COLO829 (cell line): ENCODE measurements around the gene SLC6A1.

Experiments
- DNase-seq: peaks from one replicate; pipeline ENCODE4 v3.0.0; 2012; ENCODE audit warnings: low spot score

Gene SLC6A1

DNA sequence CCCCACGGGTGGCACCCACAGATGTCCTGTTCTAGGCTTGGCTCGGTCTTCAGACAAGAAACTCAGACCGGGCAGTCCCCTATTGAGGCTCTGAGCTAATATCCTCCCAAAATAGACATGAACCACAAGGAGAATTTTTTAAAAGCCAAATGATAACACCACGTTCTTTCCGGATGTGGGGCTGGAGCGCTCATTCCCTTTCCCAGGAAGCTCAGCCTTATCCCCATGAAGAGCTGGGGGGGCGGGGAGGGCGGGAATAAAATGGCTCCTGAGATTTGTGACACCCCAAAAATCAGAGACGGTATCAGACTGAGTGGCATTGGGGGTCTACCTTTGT lies 1.1 kb downstream of the SLC6A1 start:
- DNase-seq = no peak

GRCh38 chr3:10994306-10994705 lies 1.8 kb downstream of the SLC6A1 start:
- DNase-seq = no peak

DNA sequence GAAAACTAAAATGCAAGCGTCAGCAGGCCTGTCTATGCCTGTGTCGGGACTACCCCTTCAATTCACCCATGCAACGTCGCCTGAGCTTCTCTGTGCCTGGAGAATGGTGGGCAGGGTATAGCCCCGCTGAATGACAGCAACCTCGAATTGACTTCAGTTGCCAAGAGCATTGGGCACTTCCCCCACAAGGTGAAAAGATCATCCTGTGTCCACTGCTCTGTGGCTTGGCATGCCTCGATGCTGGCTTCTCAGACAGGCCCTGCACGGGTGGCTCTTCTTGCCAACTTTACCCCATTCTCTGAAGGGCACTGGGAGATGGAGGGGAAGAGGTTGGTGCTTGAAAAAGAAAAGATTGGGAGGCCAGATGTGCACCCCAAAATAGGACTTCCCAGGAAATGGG lies 3.3 kb downstream of the SLC6A1 start:
- DNase-seq = no peak

GRCh38 chr3:10996345-10997013 lies 3.9 kb downstream of the SLC6A1 start:
- DNase-seq = no peak

GRCh38 chr3:10997196-10997595 lies 4.6 kb downstream of the SLC6A1 start:
- no peak for DNase-seq

DNA sequence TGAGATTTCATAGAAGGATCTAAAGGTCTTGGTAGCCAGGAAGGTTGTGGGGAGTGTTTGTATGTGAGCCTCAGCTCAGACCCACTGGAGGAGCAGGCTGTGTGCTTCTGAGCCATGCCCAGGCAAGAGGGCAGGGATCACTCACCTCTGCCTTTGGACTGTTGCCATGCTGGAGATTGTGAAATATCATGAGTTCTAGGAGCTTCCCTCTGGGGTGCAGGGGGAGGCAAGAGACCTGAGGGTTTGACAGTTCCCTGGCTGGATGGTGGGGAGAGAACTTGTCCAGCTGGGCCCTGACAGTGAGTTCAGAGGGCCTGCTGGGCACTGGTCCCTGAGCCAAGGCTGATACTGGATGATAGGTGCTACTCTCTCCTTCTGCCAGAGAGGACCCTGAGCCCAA lies 6.0 kb downstream of the SLC6A1 start:
- no peak for DNase-seq

DNA sequence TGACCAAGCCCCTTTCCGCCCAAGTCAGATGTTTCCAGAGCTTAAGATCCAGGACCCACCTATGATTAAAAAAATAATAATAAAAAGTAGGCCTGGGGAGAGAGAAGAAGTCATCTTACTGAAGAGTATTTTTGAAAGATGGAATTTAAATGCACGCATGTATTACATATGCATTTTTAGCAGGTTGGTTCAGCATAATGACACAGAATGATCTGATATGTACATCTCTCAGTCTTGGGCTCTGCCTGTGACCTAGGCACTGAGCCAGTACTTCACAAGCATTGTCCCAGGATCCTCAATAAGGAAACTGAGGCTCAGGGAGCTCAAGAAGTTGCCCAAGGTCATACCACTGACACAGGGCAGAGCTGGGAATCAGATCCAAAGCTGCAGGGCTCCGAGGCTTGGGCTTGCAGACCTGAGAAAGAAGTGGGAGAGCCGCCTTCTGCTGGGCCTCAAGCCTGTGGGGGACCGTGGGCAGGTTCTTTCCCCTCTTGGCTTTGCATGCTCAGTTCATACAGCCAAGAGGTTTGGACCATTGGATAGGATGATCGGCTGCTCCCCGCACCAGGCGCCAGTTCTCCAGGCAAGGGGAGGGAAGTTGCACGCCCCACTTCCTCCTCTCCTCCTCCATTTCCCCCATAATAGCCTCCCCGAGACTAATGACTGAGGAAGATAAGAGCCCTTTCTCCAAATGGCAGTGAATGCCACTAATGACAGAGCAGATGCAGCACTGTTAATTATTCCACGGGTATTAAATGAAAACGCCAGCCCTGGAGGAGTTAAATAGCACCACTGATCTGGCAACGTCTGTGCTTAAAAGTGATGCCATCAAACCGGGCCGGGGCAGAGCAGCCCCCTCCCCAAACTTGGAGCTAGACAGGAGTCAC lies 6.9 kb downstream of the SLC6A1 start:
- DNase-seq = no peak

DNA sequence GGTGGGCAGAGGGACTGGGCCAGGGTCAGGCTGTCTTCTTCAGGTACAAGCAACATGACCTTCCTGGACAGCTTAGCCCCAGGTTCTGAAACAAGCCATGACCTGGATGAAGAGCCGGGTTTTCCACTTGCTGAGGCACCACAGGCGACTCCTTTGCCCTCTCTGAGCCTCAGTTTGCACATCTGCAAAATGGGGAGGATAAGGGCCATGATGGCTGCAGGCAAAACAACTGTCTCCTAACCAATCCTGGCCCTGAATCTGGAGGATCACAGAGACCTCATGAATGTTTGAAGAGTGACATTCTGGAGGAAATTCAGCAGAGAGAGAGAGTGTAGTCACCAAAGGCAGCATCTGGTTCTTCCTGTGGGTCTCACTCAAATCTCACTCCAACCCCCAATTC lies 8.0 kb downstream of the SLC6A1 start:
- no peak for DNase-seq

- no peak for DNase-seq
These were observed 8.6 kb downstream of the SLC6A1 start for GRCh38 chr3:11001020-11001657.

DNA sequence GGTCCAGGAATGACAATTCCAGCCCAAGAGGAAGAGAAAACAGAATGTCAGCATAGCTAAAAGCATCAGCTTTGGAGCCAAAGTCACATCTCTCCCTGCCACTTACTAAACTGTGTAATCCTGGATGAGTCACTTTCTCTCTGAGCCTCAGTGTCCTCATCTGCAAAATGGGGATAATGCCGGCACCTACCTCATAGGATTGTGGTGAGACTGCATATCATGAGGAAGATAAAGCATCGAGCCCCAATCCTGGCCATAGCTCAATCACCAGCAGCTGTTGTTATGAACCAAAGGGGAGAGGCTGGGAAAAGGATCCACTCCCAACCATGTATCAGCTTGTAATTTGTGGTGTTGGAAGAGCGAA lies 9.1 kb downstream of the SLC6A1 start:
- DNase-seq = no peak

DNA sequence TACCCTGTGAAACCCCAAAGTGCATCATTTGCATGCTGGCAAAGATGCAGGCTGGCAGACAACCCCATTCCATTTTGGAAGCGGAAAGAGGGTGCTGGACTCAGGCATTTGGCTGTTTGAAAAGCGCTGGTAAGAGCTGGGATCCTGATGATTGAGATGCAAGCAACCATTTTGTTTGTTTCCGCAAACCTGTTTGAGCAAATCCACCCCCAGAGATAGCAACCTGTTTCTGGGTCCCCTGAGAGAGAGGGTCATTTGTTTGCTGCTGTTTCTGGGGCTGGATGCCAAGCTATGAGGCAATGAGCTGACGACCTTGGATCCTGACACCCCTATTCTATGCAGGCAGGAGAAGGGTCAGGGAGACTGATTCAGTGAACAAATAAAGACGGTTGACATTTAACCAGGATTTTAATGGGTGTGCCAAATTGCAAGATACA lies 9.8 kb downstream of the SLC6A1 start:
- DNase-seq = no peak

GRCh38 chr3:11004563-11004962 lies 12.0 kb downstream of the SLC6A1 start:
- no peak for DNase-seq

GRCh38 chr3:11005686-11006256 lies 13.2 kb downstream of the SLC6A1 start:
- DNase-seq = no peak

GRCh38 chr3:11006986-11007933 lies 14.7 kb downstream of the SLC6A1 start:
- DNase-seq = no peak

- no peak for DNase-seq
These were observed 17.4 kb downstream of the SLC6A1 start for GRCh38 chr3:11009898-11010297.

DNA sequence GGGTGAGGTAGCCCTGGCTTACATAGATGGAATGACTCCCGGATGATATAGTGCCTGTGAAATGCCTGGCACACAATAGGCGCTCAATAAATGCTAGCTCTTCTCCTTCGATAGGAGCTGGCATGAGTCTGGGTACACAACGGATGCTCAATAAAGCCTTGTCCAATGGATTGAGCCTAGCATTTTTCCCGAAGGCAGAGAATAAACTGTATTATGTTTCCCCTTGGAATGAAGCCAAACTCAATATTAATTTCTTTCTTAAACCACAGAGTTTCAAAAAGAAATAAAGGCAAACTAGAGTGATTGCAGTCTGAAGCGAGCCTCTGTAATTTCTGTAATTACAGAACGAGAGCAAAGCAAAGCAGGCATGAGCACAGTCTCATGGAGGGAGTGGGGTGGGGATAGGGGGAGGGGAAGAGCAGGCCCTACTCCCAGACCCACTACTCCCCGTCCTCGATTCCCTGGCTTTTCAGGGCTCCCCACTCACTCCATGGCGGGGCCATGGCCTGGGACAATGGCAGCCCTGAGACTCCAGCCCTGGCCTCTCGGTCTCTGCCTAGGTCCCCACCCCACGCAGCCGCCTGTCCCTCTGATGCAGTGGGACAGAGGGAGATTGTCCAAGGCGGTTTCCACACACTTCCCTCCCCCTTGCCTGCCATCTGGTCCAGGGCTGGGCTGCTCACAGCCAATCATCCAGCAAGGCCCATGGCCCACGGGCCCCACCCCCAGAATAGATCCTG lies 18.0 kb downstream of the SLC6A1 start:
- DNase-seq = no peak

- no peak for DNase-seq
These were observed 21.7 kb downstream of the SLC6A1 start for GRCh38 chr3:11014253-11014652.

GRCh38 chr3:11014752-11015151 lies 22.2 kb downstream of the SLC6A1 start:
- DNase-seq = no peak

- DNase-seq = no peak
These were observed 22.8 kb downstream of the SLC6A1 start for GRCh38 chr3:11015369-11015768.

DNA sequence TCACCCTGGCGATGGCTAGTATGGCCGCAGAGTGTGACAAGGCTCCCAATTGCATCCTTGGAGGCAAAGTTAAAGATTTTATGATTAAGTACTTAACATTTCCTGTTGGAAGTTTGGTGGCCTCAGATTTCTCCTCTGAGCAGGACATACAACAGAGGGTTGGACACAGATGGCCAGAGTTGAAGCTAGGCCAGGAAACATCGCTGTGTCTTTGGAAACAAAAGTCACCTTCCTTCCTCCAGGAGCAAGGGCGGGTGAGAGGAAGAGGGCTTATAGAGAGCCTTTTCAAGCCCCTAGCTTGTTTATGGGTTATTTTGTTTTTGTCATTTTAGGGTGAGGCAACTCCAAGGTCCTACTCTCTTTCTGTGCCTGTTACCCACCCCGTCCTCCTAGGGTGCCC lies 24.2 kb downstream of the SLC6A1 start:
- no peak for DNase-seq
